ENCODE data around the gene BBC3. TPM values are rescaled to one million over a fixed set of nuclear protein-coding genes. Genes with fewer than 3 reads are reported as not detected.

BBC3 gene
- total RNA-seq, 1 experiment from 2014 or later, result 4.0 TPM

DNA sequence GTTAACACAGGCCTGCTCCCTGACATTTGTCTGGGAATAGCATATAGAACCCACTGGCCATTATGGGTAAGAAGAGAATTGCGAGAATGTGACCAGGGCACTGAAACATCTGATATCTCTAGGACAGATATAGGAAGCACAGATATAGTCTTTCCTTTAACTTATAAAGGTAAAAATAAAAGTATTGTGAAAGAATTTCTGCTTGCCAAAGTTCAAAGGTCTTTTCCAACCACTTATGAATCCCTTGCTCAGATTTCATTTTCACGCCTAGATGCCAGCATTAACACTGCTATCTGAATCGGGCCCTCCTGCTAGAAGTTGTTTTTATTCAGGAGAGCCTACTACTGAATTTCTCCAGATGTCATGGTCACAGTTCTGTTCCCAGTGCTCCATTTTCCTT is 27.7 kb downstream of the BBC3 start:
- Histone ChIP-seq H3K79me2 (ENCODE audit: low read length) (no peaks in the 10 kb centered on the region), H2AFZ (ENCODE audit: low read length) (no peak overlapping the region), H3K36me3 (ENCODE audit: insufficient read depth, low read length) (peaks cover 18% of the 10 kb centered on the region), H3K4me1 (ENCODE audit: low read length) (no peaks in the 10 kb centered on the region), H3K4me2 (ENCODE audit: low read depth, low read length, poor library complexity, severe bottlenecking) (no peak overlapping the region), H3K9me3 (ENCODE audit: low read length) (no peaks in the 10 kb centered on the region), H3K4me3 (ENCODE audit: low read length) (no peak overlapping the region), H3K9ac (ENCODE audit: low read length) (no peak overlapping the region), H3K9me2 (replicated peaks; ENCODE audit: insufficient read depth, low read length) (no peaks in the 10 kb centered on the region), H3K27me3 (ENCODE audit: low read length) (no peaks in the 10 kb centered on the region), H4K20me1 (ENCODE audit: insufficient read depth, low read depth, low read length) (no peaks in the 10 kb centered on the region), H3K27ac (ENCODE audit: low read length) (no peak overlapping the region)
- DNase-seq, result no peak

DNA sequence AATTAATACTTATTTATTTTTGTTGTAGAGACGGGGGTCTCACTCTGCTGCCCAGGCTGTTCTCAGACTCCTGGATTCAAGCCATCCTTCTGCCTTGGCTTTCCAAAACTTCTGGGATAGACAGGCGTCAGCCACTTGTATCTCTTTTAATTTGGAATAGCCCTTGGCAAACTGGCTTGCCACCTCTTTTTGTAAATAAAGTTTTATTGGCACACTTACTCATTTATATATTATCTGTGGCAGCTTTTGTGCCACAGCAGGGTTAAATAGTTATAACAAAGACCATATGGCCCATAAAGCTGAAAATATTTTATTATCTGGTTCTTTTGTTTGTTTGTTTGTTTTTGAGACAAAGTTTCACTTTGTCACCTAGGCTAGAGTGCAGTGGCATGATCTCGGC is 30.5 kb downstream of the BBC3 start:
- no peak for DNase-seq
- H3K4me3 ChIP-seq (ENCODE audit: low read length), result no peak overlapping the region
- no peaks in the 10 kb centered on the region for H4K20me1 ChIP-seq (ENCODE audit: insufficient read depth, low read depth, low read length)
- no peak overlapping the region for H3K9ac ChIP-seq (ENCODE audit: low read length)
- H3K27ac ChIP-seq (ENCODE audit: low read length), result no peak overlapping the region
- no peaks in the 10 kb centered on the region for H3K4me1 ChIP-seq (ENCODE audit: low read length)
- H3K9me3 ChIP-seq (ENCODE audit: low read length), result no peaks in the 10 kb centered on the region
- no peak overlapping the region for H3K4me2 ChIP-seq (ENCODE audit: low read depth, low read length, poor library complexity, severe bottlenecking)
- no peaks in the 10 kb centered on the region for H3K27me3 ChIP-seq (ENCODE audit: low read length)
- no peaks in the 10 kb centered on the region for H3K9me2 ChIP-seq (replicated peaks; ENCODE audit: insufficient read depth, low read length)
- no peak overlapping the region for H2AFZ ChIP-seq (ENCODE audit: low read length)
- no peaks in the 10 kb centered on the region for H3K79me2 ChIP-seq (ENCODE audit: low read length)
- peaks cover 23% of the 10 kb centered on the region for H3K36me3 ChIP-seq (ENCODE audit: insufficient read depth, low read length)

DNA sequence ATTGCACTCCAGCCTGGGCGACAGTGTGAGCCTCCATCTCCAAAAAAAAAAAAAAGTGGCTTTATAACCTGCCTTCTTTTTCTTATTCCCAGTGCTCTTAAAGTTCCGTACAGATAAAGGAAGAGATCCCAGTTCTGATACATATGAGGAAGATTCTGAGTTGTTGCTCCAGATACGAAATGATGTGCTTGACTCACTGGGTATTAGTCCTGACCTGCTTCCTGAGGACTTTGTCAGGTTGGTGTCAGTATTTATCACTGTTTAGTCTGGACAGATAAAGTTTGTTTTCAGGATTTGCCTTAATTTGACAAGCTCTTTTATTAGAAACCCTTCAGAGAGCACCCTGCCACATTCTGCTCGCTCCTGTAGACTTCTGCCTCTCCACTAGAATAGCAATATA is 33.9 kb downstream of the BBC3 start:
- Histone ChIP-seq H3K9me2 (replicated peaks; ENCODE audit: insufficient read depth, low read length) (no peaks in the 10 kb centered on the region), H3K4me1 (ENCODE audit: low read length) (no peaks in the 10 kb centered on the region), H3K27ac (ENCODE audit: low read length) (no peak overlapping the region), H4K20me1 (ENCODE audit: insufficient read depth, low read depth, low read length) (no peaks in the 10 kb centered on the region), H3K4me2 (ENCODE audit: low read depth, low read length, poor library complexity, severe bottlenecking) (no peak overlapping the region), H3K27me3 (ENCODE audit: low read length) (no peaks in the 10 kb centered on the region), H3K4me3 (ENCODE audit: low read length) (no peak overlapping the region), H3K79me2 (ENCODE audit: low read length) (0 out of 2 replicates have a peak, but pooled peaks cover under 1% of the 10 kb centered on the region), H3K9me3 (ENCODE audit: low read length) (no peaks in the 10 kb centered on the region), H3K36me3 (ENCODE audit: insufficient read depth, low read length) (peaks cover 9% of the 10 kb centered on the region), H3K9ac (ENCODE audit: low read length) (no peak overlapping the region), H2AFZ (ENCODE audit: low read length) (no peak overlapping the region)
- DNase-seq, result no peak

DNA sequence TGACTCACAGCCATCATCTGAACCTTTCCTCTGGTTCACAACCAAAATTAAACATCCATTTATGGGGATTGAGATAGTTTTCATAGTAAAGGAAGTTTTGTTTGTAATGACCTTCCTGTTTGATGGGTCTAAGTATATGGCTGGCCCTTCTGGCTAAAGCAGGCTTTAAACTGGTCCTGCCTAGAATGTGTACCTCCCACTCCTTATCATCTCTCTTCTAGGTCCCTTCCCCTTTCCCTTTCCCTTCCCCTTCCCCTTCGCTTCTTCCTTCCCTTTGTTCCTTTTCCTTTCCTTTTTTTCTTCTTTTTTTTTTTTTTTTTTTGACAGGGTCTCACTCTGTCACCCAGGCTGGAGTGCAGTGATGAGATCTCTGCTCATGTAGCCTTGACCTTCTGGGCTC is 35.6 kb downstream of the BBC3 start:
- 0 out of 2 replicates have a peak, but pooled peaks cover 5% of the 10 kb centered on the region for H3K79me2 ChIP-seq (ENCODE audit: low read length)
- DNase-seq, result no peak
- peaks cover 7% of the 10 kb centered on the region for H3K36me3 ChIP-seq (ENCODE audit: insufficient read depth, low read length)
- H3K27ac ChIP-seq (ENCODE audit: low read length), result no peak overlapping the region
- H4K20me1 ChIP-seq (ENCODE audit: insufficient read depth, low read depth, low read length), result no peaks in the 10 kb centered on the region
- H3K4me3 ChIP-seq (ENCODE audit: low read length), result no peak overlapping the region
- no peaks in the 10 kb centered on the region for H3K9me3 ChIP-seq (ENCODE audit: low read length)
- no peaks in the 10 kb centered on the region for H3K27me3 ChIP-seq (ENCODE audit: low read length)
- H2AFZ ChIP-seq (ENCODE audit: low read length), result no peak overlapping the region
- H3K9me2 ChIP-seq (replicated peaks; ENCODE audit: insufficient read depth, low read length), result no peaks in the 10 kb centered on the region
- no peaks in the 10 kb centered on the region for H3K4me1 ChIP-seq (ENCODE audit: low read length)
- H3K9ac ChIP-seq (ENCODE audit: low read length), result no peak overlapping the region
- no peak overlapping the region for H3K4me2 ChIP-seq (ENCODE audit: low read depth, low read length, poor library complexity, severe bottlenecking)

DNA sequence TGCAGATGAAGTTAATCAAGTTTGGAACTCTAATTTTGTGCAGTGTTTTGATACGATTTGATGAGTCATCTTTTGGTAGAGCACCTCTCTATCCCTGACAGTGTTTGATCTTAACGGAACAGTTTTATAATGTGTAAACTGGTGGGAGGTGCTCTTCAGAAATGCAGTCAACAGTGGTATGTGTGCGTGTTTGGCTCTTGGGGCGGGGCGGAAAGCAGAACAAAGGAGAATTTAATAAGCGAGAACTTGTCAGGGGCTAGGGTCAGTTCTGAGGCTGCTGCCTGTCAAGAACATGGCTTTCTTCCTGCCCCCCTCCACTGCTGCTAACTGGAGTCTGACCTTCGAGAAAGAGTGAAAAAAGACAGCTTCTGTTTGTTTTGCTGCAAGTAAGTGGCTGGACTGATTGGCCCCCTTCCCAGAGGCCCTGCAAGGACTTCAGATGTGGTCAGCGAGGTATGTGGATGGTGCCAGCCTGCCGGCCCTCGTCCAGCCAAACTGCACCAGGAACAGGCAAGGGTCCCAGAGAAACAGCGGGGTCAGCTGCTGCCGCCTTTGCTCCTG is 40.8 kb downstream of the BBC3 start:
- Histone ChIP-seq H3K4me3 (ENCODE audit: low read length) (no peak overlapping the region), H2AFZ (ENCODE audit: low read length) (no peak overlapping the region), H3K27ac (ENCODE audit: low read length) (no peak overlapping the region), H3K9ac (ENCODE audit: low read length) (no peak overlapping the region), H3K4me1 (ENCODE audit: low read length) (peaks cover 34% of the 10 kb centered on the region), H4K20me1 (ENCODE audit: insufficient read depth, low read depth, low read length) (no peaks in the 10 kb centered on the region), H3K9me3 (ENCODE audit: low read length) (no peaks in the 10 kb centered on the region), H3K36me3 (ENCODE audit: insufficient read depth, low read length) (peaks cover 4% of the 10 kb centered on the region; the same call in 1 of the 2 replicates), H3K79me2 (ENCODE audit: low read length) (peaks cover 21% of the 10 kb centered on the region; the same call in 1 of the 2 replicates), H3K27me3 (ENCODE audit: low read length) (no peaks in the 10 kb centered on the region), H3K4me2 (ENCODE audit: low read depth, low read length, poor library complexity, severe bottlenecking) (no peak overlapping the region), H3K9me2 (replicated peaks; ENCODE audit: insufficient read depth, low read length) (no peaks in the 10 kb centered on the region)
- DNase-seq, result no peak

DNA sequence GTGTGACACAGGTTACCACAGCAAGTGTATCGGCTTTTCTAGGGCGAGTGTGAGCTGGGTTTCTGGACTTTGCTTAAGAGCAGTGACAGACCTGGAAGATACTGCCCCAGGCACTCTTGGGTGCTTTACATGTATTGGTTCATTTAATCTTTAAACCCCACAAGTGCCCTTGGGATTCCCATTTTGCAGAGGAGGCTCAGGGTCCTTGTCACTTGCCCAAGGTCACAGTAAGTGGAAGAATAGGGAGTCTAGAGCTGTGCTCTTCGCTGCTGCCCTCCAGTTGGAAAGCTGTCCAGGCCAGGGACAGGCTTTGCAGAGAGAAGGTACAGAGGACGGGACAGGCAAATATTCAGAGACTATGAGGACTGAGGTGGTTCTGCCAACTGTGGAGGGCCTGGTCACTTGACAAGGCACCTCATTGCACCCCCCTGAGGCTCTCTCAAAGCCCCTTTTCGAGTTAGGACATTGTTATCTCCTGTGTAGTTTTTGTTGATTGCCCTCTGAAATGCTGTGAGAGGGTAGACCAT is 42.4 kb downstream of the BBC3 start:
- no peak overlapping the region for H3K4me2 ChIP-seq (ENCODE audit: low read depth, low read length, poor library complexity, severe bottlenecking)
- no peak overlapping the region for H3K4me3 ChIP-seq (ENCODE audit: low read length)
- H2AFZ ChIP-seq (ENCODE audit: low read length), result no peak overlapping the region
- no peaks in the 10 kb centered on the region for H4K20me1 ChIP-seq (ENCODE audit: insufficient read depth, low read depth, low read length)
- H3K9me2 ChIP-seq (replicated peaks; ENCODE audit: insufficient read depth, low read length), result no peaks in the 10 kb centered on the region
- peak overlapping the region; percentile 15; the same call in 1 of the 2 replicates for H3K27ac ChIP-seq (ENCODE audit: low read length)
- peaks cover 36% of the 10 kb centered on the region for H3K4me1 ChIP-seq (ENCODE audit: low read length)
- H3K36me3 ChIP-seq (ENCODE audit: insufficient read depth, low read length), result peaks cover 4% of the 10 kb centered on the region; the same call in 1 of the 2 replicates
- H3K27me3 ChIP-seq (ENCODE audit: low read length), result no peaks in the 10 kb centered on the region
- H3K9ac ChIP-seq (ENCODE audit: low read length), result no peak overlapping the region
- no peaks in the 10 kb centered on the region for H3K9me3 ChIP-seq (ENCODE audit: low read length)
- H3K79me2 ChIP-seq (ENCODE audit: low read length), result peaks cover 21% of the 10 kb centered on the region; the same call in 1 of the 2 replicates
- DNase-seq, result no peak

DNA sequence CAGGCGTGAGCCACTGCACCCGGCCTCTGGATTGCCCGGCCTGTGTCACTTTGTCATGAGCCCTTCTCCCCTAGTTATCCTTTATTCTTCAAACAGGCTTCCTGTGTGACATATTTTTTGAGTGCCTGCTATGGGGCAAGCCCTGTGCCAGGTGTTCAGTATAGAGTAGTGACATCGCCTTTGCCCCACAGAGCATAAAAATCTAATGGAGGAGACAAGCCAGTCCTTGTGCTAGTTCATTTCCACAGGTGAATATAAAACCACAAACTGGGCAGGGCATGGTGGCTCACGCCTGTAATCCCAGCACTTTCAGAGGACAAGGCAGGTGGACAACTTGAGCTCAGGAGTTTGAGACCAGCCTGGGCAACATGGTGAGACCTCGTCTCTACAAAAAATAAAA is 43.2 kb downstream of the BBC3 start:
- Histone ChIP-seq H3K9me3 (ENCODE audit: low read length) (no peaks in the 10 kb centered on the region), H3K79me2 (ENCODE audit: low read length) (peaks cover 21% of the 10 kb centered on the region; the same call in 1 of the 2 replicates), H3K9me2 (replicated peaks; ENCODE audit: insufficient read depth, low read length) (no peaks in the 10 kb centered on the region), H2AFZ (ENCODE audit: low read length) (no peak overlapping the region), H3K36me3 (ENCODE audit: insufficient read depth, low read length) (peaks cover 4% of the 10 kb centered on the region; the same call in 1 of the 2 replicates), H3K9ac (ENCODE audit: low read length) (no peak overlapping the region), H3K4me2 (ENCODE audit: low read depth, low read length, poor library complexity, severe bottlenecking) (no peak overlapping the region), H3K27ac (ENCODE audit: low read length) (peak overlapping the region; percentile 15; the same call in 1 of the 2 replicates), H4K20me1 (ENCODE audit: insufficient read depth, low read depth, low read length) (no peaks in the 10 kb centered on the region), H3K4me3 (ENCODE audit: low read length) (no peak overlapping the region), H3K4me1 (ENCODE audit: low read length) (peaks cover 36% of the 10 kb centered on the region), H3K27me3 (ENCODE audit: low read length) (no peaks in the 10 kb centered on the region)
- DNase-seq, result no peak

DNA sequence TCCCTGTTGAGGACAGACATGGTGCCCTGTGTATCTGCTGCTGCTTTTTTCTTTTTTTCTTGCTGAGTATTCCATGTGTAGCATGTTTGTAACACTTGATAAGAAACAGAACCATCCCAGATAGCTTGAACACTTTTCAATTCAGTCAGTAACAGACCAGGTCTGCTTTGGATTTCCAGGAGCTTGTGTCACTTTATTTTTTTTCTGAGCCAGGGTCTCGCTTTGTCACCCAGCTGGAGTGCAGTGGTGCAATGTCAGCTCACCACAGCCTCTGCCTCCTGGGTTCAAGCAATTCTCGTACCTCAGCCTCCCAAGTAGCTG is 43.7 kb downstream of the BBC3 start:
- peak overlapping the region; percentile 30; the same call in 1 of the 2 replicates for H3K27ac ChIP-seq (ENCODE audit: low read length)
- H2AFZ ChIP-seq (ENCODE audit: low read length), result no peak overlapping the region
- H3K9me3 ChIP-seq (ENCODE audit: low read length), result no peaks in the 10 kb centered on the region
- H3K9ac ChIP-seq (ENCODE audit: low read length), result no peak overlapping the region
- H3K79me2 ChIP-seq (ENCODE audit: low read length), result peaks cover 21% of the 10 kb centered on the region; the same call in 1 of the 2 replicates
- DNase-seq, result no peak
- H3K4me3 ChIP-seq (ENCODE audit: low read length), result no peak overlapping the region
- H3K4me1 ChIP-seq (ENCODE audit: low read length), result peaks cover 36% of the 10 kb centered on the region
- H3K4me2 ChIP-seq (ENCODE audit: low read depth, low read length, poor library complexity, severe bottlenecking), result no peak overlapping the region
- H3K27me3 ChIP-seq (ENCODE audit: low read length), result no peaks in the 10 kb centered on the region
- no peaks in the 10 kb centered on the region for H4K20me1 ChIP-seq (ENCODE audit: insufficient read depth, low read depth, low read length)
- peaks cover 4% of the 10 kb centered on the region; the same call in 1 of the 2 replicates for H3K36me3 ChIP-seq (ENCODE audit: insufficient read depth, low read length)
- no peaks in the 10 kb centered on the region for H3K9me2 ChIP-seq (replicated peaks; ENCODE audit: insufficient read depth, low read length)

Measured in Karpas-422 (cell line).